Muscle layer of duodenum (tissue), 2 donors: ENCODE results near the gene ULK1.
"Not testable (repeated sequence)": the region's sequence is repeated elsewhere in the genome, so short reads cannot be mapped to it uniquely, and the experiment has no call there.

Experiments
- H3K27ac ChIP-seq: one replicate; pipeline ENCODE4 v1.7.0; 2013; ENCODE audit warnings: mild to moderate bottlenecking, low read length
- H3K27me3 ChIP-seq: one replicate; pipeline ENCODE4 v1.7.0; 2013; ENCODE audit warnings: low read depth, mild to moderate bottlenecking, control low read depth, low read length
- H3K36me3 ChIP-seq, 2 donors: one replicate each; pipeline ENCODE4 v1.7.0; 2013; ENCODE audit warnings: low read length in 2 of 2, control low read depth in 1 of 2, mild to moderate bottlenecking in 1 of 2; ENCODE audit not compliant: insufficient read depth in 2 of 2, control insufficient read depth in 1 of 2
- H3K4me1 ChIP-seq, 2 donors: one replicate each; pipeline ENCODE4 v1.7.0; 2013; ENCODE audit warnings: low read length in 2 of 2, mild to moderate bottlenecking in 2 of 2, control low read depth in 1 of 2, moderate library complexity in 1 of 2; ENCODE audit not compliant: insufficient read depth in 2 of 2, control insufficient read depth in 1 of 2
- H3K4me3 ChIP-seq, 2 donors: one replicate each; pipeline ENCODE4 v1.7.0; 2013; ENCODE audit warnings: low read length in 2 of 2, low read depth in 1 of 2, mild to moderate bottlenecking in 1 of 2
- H3K9me3 ChIP-seq, 2 donors: one replicate each; pipeline ENCODE4 v1.7.0; 2013; ENCODE audit warnings: low read length in 2 of 2, control low read depth in 1 of 2, mild to moderate bottlenecking in 1 of 2; ENCODE audit not compliant: control insufficient read depth in 1 of 2
- donor health status: healthy.

ULK1 gene

GRCh38 chr12:131950182-131950913 lies 55.9 kb downstream of the ULK1 start:
- no peaks in the 10 kb centered on the region for H3K9me3 ChIP-seq
- H3K4me3 ChIP-seq = peak overlapping the region; percentile 78 to 95
- H3K27me3 ChIP-seq = no peaks in the 10 kb centered on the region
- H3K4me1 ChIP-seq = peaks cover 0 to 18% of the 10 kb centered on the region in 2 donors
- no peak overlapping the region for H3K27ac ChIP-seq
- no peaks in the 10 kb centered on the region for H3K36me3 ChIP-seq

GRCh38 chr12:131953810-131954209 lies 59.4 kb downstream of the ULK1 start:
- H3K36me3 ChIP-seq, H3K9me3 ChIP-seq, H3K4me3 ChIP-seq, H3K27me3 ChIP-seq, H3K27ac ChIP-seq: not testable (repeated sequence)
- peaks cover 5 to 35% of the 10 kb centered on the region in 2 donors for H3K4me1 ChIP-seq

GRCh38 chr12:131954460-131954859 lies 60.0 kb downstream of the ULK1 start:
- H3K4me3 ChIP-seq, H3K27ac ChIP-seq, H3K9me3 ChIP-seq, H3K36me3 ChIP-seq, H3K27me3 ChIP-seq: not testable (repeated sequence)
- peaks cover 5 to 35% of the 10 kb centered on the region in 2 donors for H3K4me1 ChIP-seq

GRCh38 chr12:131959116-131959515 lies 64.7 kb downstream of the ULK1 start:
- Histone ChIP-seq H3K27ac (no peak overlapping the region), H3K4me3 (no peak overlapping the region), H3K27me3 (no peaks in the 10 kb centered on the region), H3K9me3 (no peaks in the 10 kb centered on the region), H3K36me3 (peaks cover 8 to 10% of the 10 kb centered on the region in 2 donors), H3K4me1 (peaks cover 5 to 27% of the 10 kb centered on the region in 2 donors)

GRCh38 chr12:131959641-131960589 lies 65.5 kb downstream of the ULK1 start:
- peaks cover 5 to 34% of the 10 kb centered on the region in 2 donors for H3K4me1 ChIP-seq
- H3K9me3 ChIP-seq = no peaks in the 10 kb centered on the region
- no peaks in the 10 kb centered on the region for H3K27me3 ChIP-seq
- peaks cover 8 to 10% of the 10 kb centered on the region in 2 donors for H3K36me3 ChIP-seq
- H3K4me3 ChIP-seq = no peak overlapping the region
- H3K27ac ChIP-seq = no peak overlapping the region

DNA sequence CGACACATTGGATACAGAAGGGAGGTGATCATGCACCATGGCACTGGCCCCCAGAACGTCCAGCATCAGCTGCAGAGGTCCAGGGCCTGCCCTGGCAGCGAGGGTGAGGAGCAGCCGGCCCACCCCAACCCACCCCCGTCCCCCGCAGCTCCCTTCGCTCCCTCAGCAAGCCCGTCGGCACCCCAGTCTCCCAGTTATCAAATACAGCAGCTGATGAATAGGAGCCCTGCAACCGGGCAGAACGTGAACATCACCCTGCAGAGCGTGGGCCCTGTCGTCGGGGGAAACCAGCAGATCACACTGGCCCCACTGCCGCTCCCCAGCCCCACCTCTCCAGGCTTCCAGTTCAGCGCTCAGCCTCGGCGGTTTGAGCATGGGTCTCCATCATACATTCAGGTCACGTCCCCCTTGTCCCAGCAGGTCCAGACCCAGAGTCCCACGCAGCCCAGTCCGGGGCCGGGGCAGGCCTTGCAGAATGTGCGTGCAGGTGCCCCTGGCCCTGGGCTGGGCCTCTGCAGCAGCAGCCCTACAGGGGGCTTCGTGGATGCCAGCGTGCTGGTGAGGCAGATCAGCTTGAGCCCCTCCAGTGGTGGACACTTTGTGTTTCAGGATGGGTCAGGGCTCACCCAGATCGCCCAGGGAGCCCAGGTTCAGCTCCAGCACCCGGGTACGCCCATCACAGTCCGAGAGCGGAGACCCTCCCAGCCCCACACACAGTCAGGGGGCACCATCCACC lies 66.3 kb downstream of the ULK1 start:
- H3K27me3 ChIP-seq, H3K4me3 ChIP-seq, H3K36me3 ChIP-seq, H3K27ac ChIP-seq, H3K9me3 ChIP-seq: not testable (repeated sequence)
- peaks cover 5 to 39% of the 10 kb centered on the region in 2 donors for H3K4me1 ChIP-seq

DNA sequence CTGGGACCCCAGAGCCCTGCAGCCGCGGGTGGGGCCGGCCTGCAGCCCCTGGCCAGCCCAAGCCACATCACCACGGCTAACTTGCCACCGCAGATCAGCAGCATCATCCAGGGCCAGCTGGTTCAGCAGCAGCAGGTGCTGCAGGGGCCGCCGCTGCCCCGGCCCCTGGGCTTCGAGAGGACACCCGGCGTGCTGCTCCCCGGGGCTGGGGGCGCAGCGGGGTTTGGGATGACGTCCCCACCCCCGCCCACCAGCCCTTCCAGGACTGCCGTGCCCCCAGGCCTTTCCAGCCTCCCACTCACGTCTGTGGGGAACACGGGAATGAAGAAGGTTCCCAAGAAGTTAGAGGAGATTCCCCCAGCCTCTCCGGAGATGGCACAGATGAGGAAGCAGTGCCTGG lies 66.9 kb downstream of the ULK1 start:
- not testable (repeated sequence) for H3K36me3 ChIP-seq, H3K9me3 ChIP-seq, H3K27me3 ChIP-seq, H3K27ac ChIP-seq, H3K4me3 ChIP-seq
- peaks cover 4 to 39% of the 10 kb centered on the region in 2 donors for H3K4me1 ChIP-seq

- no peaks in the 10 kb centered on the region for H3K27me3 ChIP-seq
- no peaks in the 10 kb centered on the region for H3K9me3 ChIP-seq
- H3K4me1 ChIP-seq = peaks cover 0 to 31% of the 10 kb centered on the region in 2 donors
- no peak overlapping the region for H3K4me3 ChIP-seq
- no peak overlapping the region for H3K27ac ChIP-seq
- peaks cover 8 to 10% of the 10 kb centered on the region in 2 donors for H3K36me3 ChIP-seq
These were observed 67.6 kb downstream of the ULK1 start for GRCh38 chr12:131962069-131962468.

GRCh38 chr12:131963381-131963780 lies 69.0 kb downstream of the ULK1 start:
- no peaks in the 10 kb centered on the region for H3K27me3 ChIP-seq
- peaks cover 0 to 27% of the 10 kb centered on the region in 2 donors for H3K4me1 ChIP-seq
- H3K36me3 ChIP-seq = peaks cover 8 to 10% of the 10 kb centered on the region in 2 donors
- no peaks in the 10 kb centered on the region for H3K9me3 ChIP-seq
- H3K4me3 ChIP-seq = no peak overlapping the region
- H3K27ac ChIP-seq = no peak overlapping the region

GRCh38 chr12:131965073-131965472 lies 70.7 kb downstream of the ULK1 start:
- Histone ChIP-seq H3K4me3 (no peak overlapping the region), H3K27ac (no peak overlapping the region), H3K9me3 (no peaks in the 10 kb centered on the region), H3K27me3 (no peaks in the 10 kb centered on the region), H3K4me1 (peaks cover 0 to 27% of the 10 kb centered on the region in 2 donors), H3K36me3 (peaks cover 8 to 10% of the 10 kb centered on the region in 2 donors)

DNA sequence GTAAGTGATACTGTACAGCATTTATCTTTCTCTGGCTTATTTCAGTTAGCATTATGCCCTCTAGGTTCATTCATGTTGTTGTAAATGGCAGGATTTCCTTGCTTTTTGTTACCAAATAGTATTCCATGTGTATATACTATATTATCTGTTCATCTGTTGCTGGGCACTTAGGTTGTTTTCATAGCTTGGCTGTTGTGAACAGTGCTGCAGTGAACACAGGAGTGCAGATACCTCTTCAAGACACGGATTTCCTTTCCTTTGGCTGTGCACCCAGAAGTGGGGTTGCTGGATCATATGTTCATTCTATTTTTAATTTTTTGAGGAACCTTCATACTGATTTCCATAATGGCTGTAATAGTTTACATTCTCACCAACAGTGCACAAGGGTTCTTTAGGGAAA lies 76.8 kb downstream of the ULK1 start:
- Histone ChIP-seq H3K27me3 (no peaks in the 10 kb centered on the region), H3K36me3 (peaks cover 0 to 4% of the 10 kb centered on the region in 2 donors)

More for the DNA sequence above, 76.8 kb downstream of the ULK1 start:
- Histone ChIP-seq H3K4me1 (no peaks in the 10 kb centered on the region), H3K27ac (no peak overlapping the region), H3K9me3 (no peaks in the 10 kb centered on the region), H3K4me3 (no peak overlapping the region)
